Pancreas (tissue), 10 donors: ENCODE data around the gene RASA1. TPM values are rescaled to one million over a fixed set of nuclear protein-coding genes. Genes with fewer than 3 reads are reported as not detected.

ENCODE experiments used
- ATAC-seq, 4 donors: fragments of 200-7000 bp; cut with Tn5 transposase; one replicate each; pipeline versions ENCODE4 v1.8.0 to v1.9.1; 2020; ENCODE audit warnings: mild to moderate bottlenecking in 4 of 4, moderate library complexity in 4 of 4
- DNase-seq, 6 donors: peaks; one replicate each; pipeline ENCODE4 v3.0.0-alpha.2; 2020
- FAIRE-seq: peaks from 2 replicates; lab custom pipeline; 2012; peaks lifted over from hg19 to GRCh38; lab: Jason Lieb, UNC
- H3K27ac ChIP-seq, 4 donors: fragments of 200-600 bp; sonication (generic); 1 replicate in 3 of 4; 2 replicates in 1 of 4; pipeline versions ENCODE4 v1.5.0 to v1.8.0; 2020
- H3K27me3 ChIP-seq, 4 donors: fragments of 200-600 bp; one replicate each; pipeline ENCODE4 v1.8.0; 2021
- H3K36me3 ChIP-seq, 3 donors: fragments of 200-600 bp; sonication (generic) in 1 of 3; one replicate each; pipeline versions ENCODE4 v1.5.0 to v1.8.0; 2020 to 2021
- H3K4me1 ChIP-seq, 3 donors: fragments of 200-600 bp; one replicate each; pipeline ENCODE4 v1.8.0; 2021
- H3K4me3 ChIP-seq, 4 donors: fragments of 200-600 bp; sonication (generic) in 2 of 4; one replicate each; pipeline versions ENCODE4 v1.5.0 to v1.8.0; 2020 to 2021
- H3K9me3 ChIP-seq, 4 donors: fragments of 200-600 bp; one replicate each; pipeline ENCODE4 v1.8.0; 2021
- WGBS, 2 donors: extraction: QIAGEN DNeasy Blood & Tissue Kit; methylation state at CpG; one replicate each; pipeline ENCODE4 v1.1.7; 2013; 5-methylcytosine and 5-hydroxymethylcytosine counted together
- intact Hi-C, 3 donors: fragments of 100-400 bp; cut with DNase I; formaldehyde crosslinking; loops; one replicate each; pipeline versions ENCODE4 v1.11.1 to v1.14.2; 2022
- polyA plus RNA-seq, 2 donors: library from polyadenylated mRNA; stranded (reverse); fragments of 200-250 nt; gene quantifications; one replicate each; pipeline ENCODE4 v1.2.3, GENCODE V29; 2013
- total RNA-seq, 6 donors: library from RNA; stranded (reverse); fragmentation: NEBNext Ultra II Directional in 4 of 6; extraction: Animal tissue kit (Norgen Biotek cat#: 25700) in 4 of 6; gene quantifications; one replicate each; pipeline versions ENCODE4 v1.2.1 to v1.2.4, GENCODE V29; 2021 to 2023
- TF ChIP-seq, protein P1 (sequence below), 4 donors: fragments of 200-600 bp; sonication (generic) in 3 of 4; IDR thresholded peaks; one replicate each; pipeline versions ENCODE4 v1.5.0 to v1.8.0; 2021; ENCODE audit warnings: antibody characterized with exemption in 4 of 4
- donor health status: healthy with polysubstance abuse.
- donor health status: DM: no; HTN: no; CAD: no; lungs with moderate emphysema.
- donor health status: DM: no; HTN: no; CAD: no.
- donor health status: control.
- donor health status: control.
- donor health status: Bipolar disorder and iron deficiency.
- donor health status: DM: yes; HTN: yes; CAD: no.
- donor health status: DM: no; HTN: no; CAD: no.
- donor health status: DM: no; HTN: no; CAD: no.
- donor health status: DM: yes; HTN: yes; CAD: no.

Gene RASA1
- total and polyA plus RNA-seq, 8 donors, result 5.2 to 17.7 (median 9.9) TPM

DNA sequence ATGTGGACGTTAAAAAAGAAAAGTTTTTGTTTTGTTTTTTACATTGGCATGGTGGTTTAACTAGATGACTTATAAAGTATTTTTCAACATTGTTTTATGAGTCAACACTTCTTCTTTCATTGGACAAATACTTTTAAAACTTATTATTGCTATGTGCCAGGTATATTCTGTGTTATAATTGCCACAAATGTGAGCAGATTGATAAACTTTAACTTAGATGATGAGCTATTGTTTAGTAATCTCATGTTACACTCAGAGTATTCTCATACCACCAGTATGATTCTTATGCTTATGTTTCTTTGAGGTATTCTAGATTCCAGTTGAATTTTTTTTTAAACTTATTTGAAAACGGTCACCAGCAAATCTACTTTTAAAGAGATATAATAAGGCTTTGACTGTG is 60.3 kb downstream of the RASA1 start:
- Histone ChIP-seq H3K36me3 (no peaks in the 10 kb centered on the region), H3K27me3 (no peaks in the 10 kb centered on the region), H3K27ac (no peak overlapping the region), H3K4me3 (no peak overlapping the region), H3K4me1 (peaks cover 0 to 17% (median 4%) of the 10 kb centered on the region in 3 donors), H3K9me3 (peaks cover 0 to 3% (median 0%) of the 10 kb centered on the region in 4 donors)
- FAIRE-seq (peak; percentile 17), ATAC-seq (no peak), DNase-seq (no peak)
- intact Hi-C loops, result no loop called here
- TF ChIP-seq, protein P1, sequence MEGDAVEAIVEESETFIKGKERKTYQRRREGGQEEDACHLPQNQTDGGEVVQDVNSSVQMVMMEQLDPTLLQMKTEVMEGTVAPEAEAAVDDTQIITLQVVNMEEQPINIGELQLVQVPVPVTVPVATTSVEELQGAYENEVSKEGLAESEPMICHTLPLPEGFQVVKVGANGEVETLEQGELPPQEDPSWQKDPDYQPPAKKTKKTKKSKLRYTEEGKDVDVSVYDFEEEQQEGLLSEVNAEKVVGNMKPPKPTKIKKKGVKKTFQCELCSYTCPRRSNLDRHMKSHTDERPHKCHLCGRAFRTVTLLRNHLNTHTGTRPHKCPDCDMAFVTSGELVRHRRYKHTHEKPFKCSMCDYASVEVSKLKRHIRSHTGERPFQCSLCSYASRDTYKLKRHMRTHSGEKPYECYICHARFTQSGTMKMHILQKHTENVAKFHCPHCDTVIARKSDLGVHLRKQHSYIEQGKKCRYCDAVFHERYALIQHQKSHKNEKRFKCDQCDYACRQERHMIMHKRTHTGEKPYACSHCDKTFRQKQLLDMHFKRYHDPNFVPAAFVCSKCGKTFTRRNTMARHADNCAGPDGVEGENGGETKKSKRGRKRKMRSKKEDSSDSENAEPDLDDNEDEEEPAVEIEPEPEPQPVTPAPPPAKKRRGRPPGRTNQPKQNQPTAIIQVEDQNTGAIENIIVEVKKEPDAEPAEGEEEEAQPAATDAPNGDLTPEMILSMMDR (IDR thresholded peaks at IDR 0.05), result no peak
- WGBS, 2 donors, result 72 to 74% methylated on average over 2 of the region's 2 CpGs

GRCh38 chr5:87329114-87329513 is 61.4 kb downstream of the RASA1 start:
- Histone ChIP-seq H3K27me3 (no peaks in the 10 kb centered on the region), H3K27ac (no peak overlapping the region), H3K4me1 (peaks cover 0 to 17% (median 4%) of the 10 kb centered on the region in 3 donors), H3K4me3 (no peak overlapping the region), H3K9me3 (peaks cover 0 to 3% (median 0%) of the 10 kb centered on the region in 4 donors), H3K36me3 (no peaks in the 10 kb centered on the region)
- TF ChIP-seq, protein P1 (IDR thresholded peaks at IDR 0.05), result no peak
- FAIRE-seq (no peak), ATAC-seq (no peak), DNase-seq (no peak)
- 94 to 97% methylated on average over 6 of the region's 6 CpGs for WGBS, 2 donors
- intact Hi-C loops, result no loop called here

GRCh38 chr5:87339986-87340385 is 72.3 kb downstream of the RASA1 start:
- TF ChIP-seq, protein P1 (IDR thresholded peaks at IDR 0.05), result no peak
- intact Hi-C loops, result no loop called here
- no peak for DNase-seq
- Histone ChIP-seq H3K27me3 (no peaks in the 10 kb centered on the region), H3K27ac (no peak overlapping the region), H3K4me1 (peaks cover 0 to 4% (median 0%) of the 10 kb centered on the region in 3 donors), H3K4me3 (no peak overlapping the region), H3K9me3 (no peaks in the 10 kb centered on the region), H3K36me3 (no peaks in the 10 kb centered on the region)
- ATAC-seq, result no peak
- FAIRE-seq, result no peak

DNA sequence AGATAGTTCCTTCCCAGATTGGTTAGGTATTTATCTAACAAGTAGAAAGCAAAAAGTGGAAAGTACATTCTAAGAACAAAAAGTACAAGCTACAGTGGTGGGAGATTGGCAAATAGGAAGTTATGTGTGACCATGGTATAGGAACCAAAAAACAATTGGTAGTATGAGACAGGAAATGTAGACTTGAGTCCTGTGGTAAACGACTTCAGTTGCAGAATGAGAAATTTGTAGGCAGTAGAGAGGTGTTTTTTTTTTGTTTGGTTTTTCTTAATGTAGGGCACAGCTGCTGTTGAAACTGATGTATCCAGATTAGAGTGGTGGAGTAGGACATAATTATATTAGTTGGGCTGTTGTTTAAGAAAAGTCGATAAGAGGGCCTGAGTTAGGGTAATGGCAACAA is 73.0 kb downstream of the RASA1 start:
- 54% methylated on average over 2 of the region's 2 CpGs for WGBS, 2 donors
- no peak for FAIRE-seq

DNA sequence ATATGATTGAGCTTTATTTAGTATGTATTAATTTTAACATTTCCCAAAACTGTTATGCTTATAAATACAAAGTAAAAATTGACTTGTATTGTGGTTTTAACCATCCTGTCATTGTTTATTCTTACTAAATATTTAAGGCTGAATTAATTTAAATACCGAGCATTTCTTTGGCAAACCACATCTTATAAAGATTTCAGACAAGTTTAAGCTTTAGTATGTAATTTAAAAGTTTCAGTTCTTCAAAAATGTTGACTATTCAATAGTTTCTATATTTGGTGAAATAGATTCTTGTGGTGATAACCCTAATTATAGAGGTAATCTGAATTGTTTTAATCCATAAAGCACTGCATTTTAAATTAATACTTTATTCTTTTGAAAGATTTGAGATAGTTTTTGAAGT is 79.6 kb downstream of the RASA1 start:
- H3K4me3 ChIP-seq, result no peak overlapping the region
- H3K27me3 ChIP-seq, result no peaks in the 10 kb centered on the region
- no peaks in the 10 kb centered on the region for H3K9me3 ChIP-seq
- no peaks in the 10 kb centered on the region for H3K36me3 ChIP-seq
- WGBS, 2 donors, result 95 to 97% methylated on average over 1 of the region's 1 CpG
- DNase-seq (no peak), FAIRE-seq (peak; percentile 69), ATAC-seq (no peak)
- intact Hi-C loops, result no loop called here
- TF ChIP-seq, protein P1 (IDR thresholded peaks at IDR 0.05), result no peak
- no peak overlapping the region for H3K27ac ChIP-seq
- no peaks in the 10 kb centered on the region for H3K4me1 ChIP-seq

More for the DNA sequence above, 73.0 kb downstream of the RASA1 start:
- DNase-seq, result no peak
- no peak overlapping the region for H3K27ac ChIP-seq
- no peaks in the 10 kb centered on the region for H3K9me3 ChIP-seq
- H3K36me3 ChIP-seq, result no peaks in the 10 kb centered on the region
- H3K4me3 ChIP-seq, result no peak overlapping the region
- peak in 2 of 4 donors; percentile 32 to 39 for ATAC-seq
- TF ChIP-seq, protein P1 (IDR thresholded peaks at IDR 0.05), result no peak
- peaks cover 0 to 4% (median 0%) of the 10 kb centered on the region in 3 donors for H3K4me1 ChIP-seq
- H3K27me3 ChIP-seq, result no peaks in the 10 kb centered on the region
- intact Hi-C loops, result no loop called here
